Stimulated activated CD4-positive, alpha-beta T cell treated with anti-CD3 and anti-CD28 coated beads, Interleukin-12 subunit alpha, Interleukin-12 subunit beta, amount 100 ng/mL, for 24 hours (primary cell): ENCODE results near the gene CIRBP.

Source experiments
- DNase-seq, 2 experiments: peaks; one replicate each; pipeline ENCODE4 v3.0.0-alpha.2; 2020; ENCODE audit warnings: low read depth in 2 of 2

CIRBP gene

GRCh38 chr19:1267477-1268225 lies 1.5 kb upstream of the CIRBP start:
- DNase-seq = no peak

GRCh38 chr19:1268226-1269064 lies 687 bp upstream of the CIRBP start:
- no peak for DNase-seq

DNA sequence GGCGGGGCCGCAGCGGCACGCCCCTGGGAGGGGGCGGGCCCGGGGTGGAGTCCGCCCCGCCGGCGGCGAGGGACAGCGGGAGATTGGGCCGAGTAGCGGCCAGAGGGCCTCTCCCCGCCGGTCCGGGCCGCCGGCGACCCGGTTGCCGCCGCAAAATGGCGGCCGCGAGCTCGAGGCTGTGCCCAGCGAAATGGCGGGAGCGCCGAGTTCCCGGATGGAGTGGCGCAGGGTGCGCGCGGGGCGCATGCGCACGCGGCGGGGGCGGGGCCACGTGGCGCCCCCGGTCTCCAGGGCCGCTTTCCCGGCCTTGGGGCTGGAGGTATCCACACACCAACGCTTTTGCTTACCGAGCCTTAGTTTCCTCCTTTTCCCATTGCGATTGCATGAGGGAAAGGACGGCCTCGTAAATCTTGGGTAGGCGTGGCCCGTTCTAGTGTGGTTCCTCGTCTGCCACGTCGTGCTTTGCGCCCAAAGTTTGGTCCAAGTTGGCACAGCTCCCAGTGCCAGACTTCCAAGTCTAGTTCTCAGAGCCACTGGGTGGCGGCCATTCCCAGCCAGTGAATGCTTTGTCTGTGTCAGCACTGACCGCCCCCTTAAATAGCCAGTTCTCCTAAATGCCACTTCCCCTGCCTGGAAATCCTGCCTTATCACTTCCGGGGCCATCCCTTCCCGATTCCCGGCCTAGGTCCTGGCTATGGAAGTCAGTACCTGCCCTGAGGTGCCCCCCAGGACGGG lies 513 bp downstream of the CIRBP start:
- peak; percentile 74 to 78 for DNase-seq

DNA sequence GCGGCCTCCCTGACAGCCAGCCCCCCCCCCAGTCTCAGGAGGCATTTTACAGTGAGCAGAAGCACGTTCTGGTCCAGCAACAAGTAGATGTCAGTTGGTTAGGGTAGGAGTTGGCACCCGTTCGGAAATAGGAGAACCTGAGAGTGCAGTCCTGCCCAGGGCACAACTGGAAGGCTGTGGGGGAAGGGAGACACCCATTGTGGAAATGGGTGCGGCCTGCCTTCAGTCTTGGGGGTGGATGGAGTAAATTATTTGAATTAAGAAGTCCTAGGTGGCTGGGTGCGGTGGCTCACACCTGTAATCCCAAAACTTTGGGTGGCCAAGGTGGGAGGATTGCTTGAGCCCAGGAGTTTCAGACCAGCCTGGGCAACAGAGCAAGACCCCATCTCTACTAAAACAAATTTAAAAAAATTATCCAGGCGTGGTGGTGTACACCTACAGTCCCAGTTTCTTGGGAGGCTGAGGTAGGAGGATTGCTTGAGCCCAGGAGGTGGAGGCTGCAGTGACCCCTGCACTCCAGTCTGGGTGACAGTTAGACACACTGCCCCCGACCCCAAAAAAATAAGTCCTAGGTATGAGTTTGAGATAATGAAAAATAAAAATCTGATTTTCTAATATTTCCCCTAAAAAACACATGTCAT lies 1.2 kb downstream of the CIRBP start:
- no peak for DNase-seq

- DNase-seq = no peak
These were observed 1.9 kb downstream of the CIRBP start for GRCh38 chr19:1270854-1271527.

GRCh38 chr19:1271528-1272422 lies 2.6 kb downstream of the CIRBP start:
- DNase-seq = no peak

DNA sequence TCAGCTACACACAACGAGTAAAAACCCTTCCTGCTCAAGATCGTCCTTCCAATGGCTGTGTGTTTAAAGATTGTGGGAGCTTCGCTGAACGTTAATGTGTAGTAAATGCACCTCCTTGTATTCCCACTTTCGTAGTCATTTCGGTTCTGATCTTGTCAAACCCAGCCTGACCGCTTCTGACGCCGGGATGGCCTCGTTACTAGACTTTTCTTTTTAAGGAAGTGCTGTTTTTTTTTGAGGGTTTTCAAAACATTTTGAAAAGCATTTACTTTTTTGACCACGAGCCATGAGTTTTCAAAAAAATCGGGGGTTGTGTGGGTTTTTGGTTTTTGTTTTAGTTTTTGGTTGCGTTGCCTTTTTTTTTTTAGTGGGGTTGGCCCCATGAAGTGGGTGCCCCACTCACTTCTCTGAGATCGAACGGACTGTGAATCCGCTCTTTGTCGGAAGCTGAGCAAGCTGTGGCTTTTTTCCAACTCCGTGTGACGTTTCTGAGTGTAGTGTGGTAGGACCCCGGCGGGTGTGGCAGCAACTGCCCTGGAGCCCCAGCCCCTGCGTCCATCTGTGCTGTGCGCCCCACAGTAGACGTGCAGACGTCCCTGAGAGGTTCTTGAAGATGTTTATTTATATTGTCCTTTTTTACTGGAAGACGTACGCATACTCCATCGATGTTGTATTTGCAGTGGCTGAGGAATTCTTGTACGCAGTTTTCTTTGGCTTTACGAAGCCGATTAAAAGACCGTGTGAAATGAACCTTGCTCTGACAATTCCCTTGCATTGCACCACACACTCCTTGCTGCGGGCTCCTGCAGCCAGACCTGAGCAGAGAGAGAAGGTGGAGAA lies 3.5 kb downstream of the CIRBP start:
- DNase-seq = no peak

- no peak for DNase-seq
These were observed 4.3 kb downstream of the CIRBP start for GRCh38 chr19:1273263-1274041.

DNA sequence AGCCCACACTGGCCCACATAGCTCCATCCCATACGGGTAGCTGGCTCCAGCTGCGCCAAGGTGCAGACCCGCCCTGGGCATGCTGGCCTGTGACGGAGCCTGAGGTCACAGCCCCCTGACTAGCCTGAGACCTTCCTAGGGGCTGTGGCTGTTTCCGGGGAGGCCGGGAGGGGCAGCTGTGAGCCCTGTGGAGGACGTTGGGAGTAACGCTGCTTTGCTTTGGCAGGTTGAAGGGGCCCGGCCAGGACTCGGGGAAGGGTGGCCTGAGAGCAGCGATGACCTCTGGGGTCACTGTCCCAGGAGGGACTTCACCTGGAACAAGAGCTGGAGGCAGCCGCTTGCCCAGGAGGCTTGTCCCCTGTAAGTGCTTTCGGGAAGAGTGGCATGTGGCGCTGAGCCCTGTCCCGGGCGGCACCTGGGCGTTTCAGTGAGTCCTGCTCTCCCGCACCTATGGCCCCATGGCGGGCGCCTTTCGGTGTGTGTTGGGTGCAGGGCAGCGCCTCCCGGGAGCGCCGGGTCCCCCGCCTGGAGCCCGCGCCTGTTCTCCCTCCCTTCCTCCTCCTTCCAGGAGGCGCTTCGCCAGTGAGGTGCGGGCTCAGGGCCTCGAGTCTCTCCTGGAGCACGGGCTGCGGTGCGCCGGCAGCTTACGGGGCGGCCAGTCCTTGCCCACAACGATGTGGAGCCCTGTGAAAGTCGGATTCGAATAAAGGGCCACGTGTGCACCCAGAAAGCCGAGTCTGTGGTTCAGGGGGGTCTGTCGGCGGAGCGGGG lies 5.1 kb downstream of the CIRBP start:
- no peak for DNase-seq

GRCh38 chr19:1274852-1275259 lies 5.7 kb downstream of the CIRBP start:
- DNase-seq = no peak

- DNase-seq = peak; percentile 96 to 97
These were observed 6.3 kb downstream of the CIRBP start, which contains the start of gene FAM174C for GRCh38 chr19:1275260-1275975. Gene FAM174C (plus strand): TSS chr19:1275530. CDS start chr19:1275550, 20 bp downstream.

DNA sequence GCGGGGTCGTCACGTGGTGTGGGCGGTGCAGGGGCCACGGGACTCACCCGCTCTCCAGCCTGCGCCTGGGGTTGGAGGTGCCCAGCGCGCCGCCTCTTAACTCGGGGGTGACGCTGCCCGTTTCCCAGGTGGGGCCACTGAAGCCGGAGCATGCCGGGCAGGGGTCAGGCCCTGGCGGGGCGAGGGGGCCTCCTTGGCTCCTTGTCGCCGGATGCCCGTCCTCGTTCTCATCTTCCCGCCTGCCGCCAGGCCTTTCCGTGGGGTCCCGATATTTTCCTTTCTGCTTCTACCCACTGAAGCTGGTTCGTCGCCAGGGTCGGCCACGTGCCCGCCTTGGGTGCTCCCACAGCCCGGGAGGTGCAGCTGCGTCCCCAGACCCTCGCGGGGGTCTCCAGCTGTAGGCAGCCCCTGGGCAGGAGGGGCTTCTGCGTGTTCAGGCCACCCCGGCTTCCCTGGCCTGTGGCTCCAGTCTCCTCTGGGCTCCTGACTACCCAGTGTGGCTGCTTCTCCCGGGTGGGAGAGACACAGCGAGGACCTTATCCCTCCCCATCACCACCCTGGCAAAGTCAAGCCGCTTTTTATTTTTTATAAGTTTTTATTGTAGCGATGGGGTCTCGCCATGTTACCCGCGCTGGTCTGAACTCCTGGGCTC lies 7.0 kb downstream of the CIRBP start:
- no peak for DNase-seq

- no peak for DNase-seq
These were observed 7.5 kb downstream of the CIRBP start for GRCh38 chr19:1276628-1277022.

- no peak for DNase-seq
These were observed 7.9 kb downstream of the CIRBP start for GRCh38 chr19:1277061-1277460.

- DNase-seq = no peak
These were observed 8.9 kb downstream of the CIRBP start for GRCh38 chr19:1278074-1278473.
